ENCODE data around the gene ST6GALNAC1. TPM values are rescaled to one million over a fixed set of nuclear protein-coding genes. Genes with fewer than 3 reads are reported as not detected.

Gene ST6GALNAC1
- total and polyA plus RNA-seq, 2 of the 13 experiments (the other 11 are each of a cell fraction or from before 2014, with no cell fraction given): not detected

DNA sequence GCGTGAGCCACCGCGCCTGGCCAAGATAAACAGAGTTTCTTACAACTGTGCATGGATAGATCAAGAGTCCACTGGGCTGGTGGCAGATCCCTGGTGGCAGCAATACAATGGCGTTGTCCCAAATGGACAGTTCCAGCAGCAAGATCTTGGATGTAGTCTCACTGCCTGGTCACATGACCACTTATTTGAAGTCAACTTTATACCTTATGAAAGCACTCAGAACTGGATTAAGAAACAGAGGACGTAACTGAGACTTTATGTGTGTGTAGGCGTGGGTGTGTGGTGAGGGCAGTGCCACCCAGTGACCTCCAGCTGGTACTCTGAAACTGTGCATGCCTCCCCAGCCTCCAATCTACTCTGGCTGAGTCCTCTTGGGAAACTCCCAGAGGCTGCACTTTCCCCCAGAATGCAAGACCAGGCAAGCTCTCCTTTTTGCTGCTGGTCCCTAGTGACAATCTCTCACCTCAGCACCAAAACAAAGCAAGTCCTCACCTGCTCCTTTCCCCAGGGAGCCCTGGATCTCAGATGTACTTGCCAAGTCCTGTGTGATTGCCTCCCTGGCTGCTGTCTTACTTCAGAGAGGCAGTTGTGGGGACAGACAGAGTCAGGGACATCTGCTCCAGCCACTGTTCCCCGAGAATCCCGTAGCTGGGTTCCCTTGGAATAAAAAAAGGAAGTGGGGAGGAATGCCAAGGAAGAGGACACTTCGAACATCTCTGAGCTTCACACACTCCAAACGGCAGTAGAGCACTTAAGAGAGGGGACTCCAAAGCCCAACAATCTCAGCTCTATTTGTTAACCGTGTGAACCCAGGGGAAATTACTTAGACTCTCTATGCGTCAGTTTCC is 46.2 kb downstream of the ST6GALNAC1 start (continued):
- TF ChIP-seq, protein P1, sequence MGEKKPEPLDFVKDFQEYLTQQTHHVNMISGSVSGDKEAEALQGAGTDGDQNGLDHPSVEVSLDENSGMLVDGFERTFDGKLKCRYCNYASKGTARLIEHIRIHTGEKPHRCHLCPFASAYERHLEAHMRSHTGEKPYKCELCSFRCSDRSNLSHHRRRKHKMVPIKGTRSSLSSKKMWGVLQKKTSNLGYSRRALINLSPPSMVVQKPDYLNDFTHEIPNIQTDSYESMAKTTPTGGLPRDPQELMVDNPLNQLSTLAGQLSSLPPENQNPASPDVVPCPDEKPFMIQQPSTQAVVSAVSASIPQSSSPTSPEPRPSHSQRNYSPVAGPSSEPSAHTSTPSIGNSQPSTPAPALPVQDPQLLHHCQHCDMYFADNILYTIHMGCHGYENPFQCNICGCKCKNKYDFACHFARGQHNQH (CRISPR knock-in tag; IDR thresholded peaks at IDR 0.05): peak; percentile 31; the same call in 1 of the 2 replicates
- TF ChIP-seq SOX13 (IDR thresholded peaks at IDR 0.05) (no peak), SOX13 (CRISPR knock-in tag; conservative IDR thresholded peaks at IDR 0.05 in 1 of 2, IDR thresholded peaks at IDR 0.05 in 1 of 2) (peak in 1 of 2 experiments; percentile 40; a peak in 2 of 4 replicates), ZMYM4 (CRISPR knock-in tag; IDR thresholded peaks at IDR 0.05) (no peak), RBM39 (IDR thresholded peaks at IDR 0.05; ENCODE audit: low read depth, low read length, poor library complexity, severe bottlenecking) (no peak), SKI (IDR thresholded peaks at IDR 0.05; ENCODE audit: partially characterized antibody) (no peak), ZNF792 (CRISPR knock-in tag; IDR thresholded peaks at IDR 0.05) (no peak), HNRNPL (IDR thresholded peaks at IDR 0.05; ENCODE audit: low read depth, low read length) (no peak), MTF1 (CRISPR knock-in tag; IDR thresholded peaks at IDR 0.05) (no peak), ZSCAN30 (CRISPR knock-in tag; IDR thresholded peaks at IDR 0.05) (no peak), THAP11 (CRISPR knock-in tag; IDR thresholded peaks at IDR 0.05) (no peak), BORCS8-MEF2B (CRISPR knock-in tag; IDR thresholded peaks at IDR 0.05) (no peak), MTF2 (CRISPR knock-in tag; IDR thresholded peaks at IDR 0.05; ENCODE audit: borderline replicate concordance) (0 out of 2 replicates have a peak, but pooled peaks have one; percentile 1), ZNF547 (CRISPR knock-in tag; IDR thresholded peaks at IDR 0.05) (0 out of 2 replicates have a peak, but pooled peaks have one; percentile 26), ZNF44 (CRISPR knock-in tag; IDR thresholded peaks at IDR 0.05) (no peak), ZNF12 (CRISPR knock-in tag; IDR thresholded peaks at IDR 0.05) (peak; percentile 21; the same call in 1 of the 2 replicates), NR2C2 (CRISPR knock-in tag; IDR thresholded peaks at IDR 0.05; ENCODE audit: borderline replicate concordance) (no peak), FOSL1 (CRISPR knock-in tag; IDR thresholded peaks at IDR 0.05; ENCODE audit: borderline replicate concordance) (no peak)
- TF ChIP-seq, protein P2, sequence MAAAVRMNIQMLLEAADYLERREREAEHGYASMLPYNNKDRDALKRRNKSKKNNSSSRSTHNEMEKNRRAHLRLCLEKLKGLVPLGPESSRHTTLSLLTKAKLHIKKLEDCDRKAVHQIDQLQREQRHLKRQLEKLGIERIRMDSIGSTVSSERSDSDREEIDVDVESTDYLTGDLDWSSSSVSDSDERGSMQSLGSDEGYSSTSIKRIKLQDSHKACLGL (CRISPR knock-in tag; IDR thresholded peaks at IDR 0.05): no peak
- TF ChIP-seq, protein P3, sequence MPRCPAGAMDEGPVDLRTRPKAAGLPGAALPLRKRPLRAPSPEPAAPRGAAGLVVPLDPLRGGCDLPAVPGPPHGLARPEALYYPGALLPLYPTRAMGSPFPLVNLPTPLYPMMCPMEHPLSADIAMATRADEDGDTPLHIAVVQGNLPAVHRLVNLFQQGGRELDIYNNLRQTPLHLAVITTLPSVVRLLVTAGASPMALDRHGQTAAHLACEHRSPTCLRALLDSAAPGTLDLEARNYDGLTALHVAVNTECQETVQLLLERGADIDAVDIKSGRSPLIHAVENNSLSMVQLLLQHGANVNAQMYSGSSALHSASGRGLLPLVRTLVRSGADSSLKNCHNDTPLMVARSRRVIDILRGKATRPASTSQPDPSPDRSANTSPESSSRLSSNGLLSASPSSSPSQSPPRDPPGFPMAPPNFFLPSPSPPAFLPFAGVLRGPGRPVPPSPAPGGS (CRISPR knock-in tag; IDR thresholded peaks at IDR 0.05): 0 out of 2 replicates have a peak, but pooled peaks have one; percentile 40
- TF ChIP-seq, protein P4, sequence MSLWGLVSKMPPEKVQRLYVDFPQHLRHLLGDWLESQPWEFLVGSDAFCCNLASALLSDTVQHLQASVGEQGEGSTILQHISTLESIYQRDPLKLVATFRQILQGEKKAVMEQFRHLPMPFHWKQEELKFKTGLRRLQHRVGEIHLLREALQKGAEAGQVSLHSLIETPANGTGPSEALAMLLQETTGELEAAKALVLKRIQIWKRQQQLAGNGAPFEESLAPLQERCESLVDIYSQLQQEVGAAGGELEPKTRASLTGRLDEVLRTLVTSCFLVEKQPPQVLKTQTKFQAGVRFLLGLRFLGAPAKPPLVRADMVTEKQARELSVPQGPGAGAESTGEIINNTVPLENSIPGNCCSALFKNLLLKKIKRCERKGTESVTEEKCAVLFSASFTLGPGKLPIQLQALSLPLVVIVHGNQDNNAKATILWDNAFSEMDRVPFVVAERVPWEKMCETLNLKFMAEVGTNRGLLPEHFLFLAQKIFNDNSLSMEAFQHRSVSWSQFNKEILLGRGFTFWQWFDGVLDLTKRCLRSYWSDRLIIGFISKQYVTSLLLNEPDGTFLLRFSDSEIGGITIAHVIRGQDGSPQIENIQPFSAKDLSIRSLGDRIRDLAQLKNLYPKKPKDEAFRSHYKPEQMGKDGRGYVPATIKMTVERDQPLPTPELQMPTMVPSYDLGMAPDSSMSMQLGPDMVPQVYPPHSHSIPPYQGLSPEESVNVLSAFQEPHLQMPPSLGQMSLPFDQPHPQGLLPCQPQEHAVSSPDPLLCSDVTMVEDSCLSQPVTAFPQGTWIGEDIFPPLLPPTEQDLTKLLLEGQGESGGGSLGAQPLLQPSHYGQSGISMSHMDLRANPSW (CRISPR knock-in tag; IDR thresholded peaks at IDR 0.05; ENCODE audit: borderline replicate concordance): no peak
- TF ChIP-seq, protein P5, sequence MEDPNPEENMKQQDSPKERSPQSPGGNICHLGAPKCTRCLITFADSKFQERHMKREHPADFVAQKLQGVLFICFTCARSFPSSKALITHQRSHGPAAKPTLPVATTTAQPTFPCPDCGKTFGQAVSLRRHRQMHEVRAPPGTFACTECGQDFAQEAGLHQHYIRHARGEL (CRISPR knock-in tag; IDR thresholded peaks at IDR 0.05): no peak
- TF ChIP-seq, protein P6, sequence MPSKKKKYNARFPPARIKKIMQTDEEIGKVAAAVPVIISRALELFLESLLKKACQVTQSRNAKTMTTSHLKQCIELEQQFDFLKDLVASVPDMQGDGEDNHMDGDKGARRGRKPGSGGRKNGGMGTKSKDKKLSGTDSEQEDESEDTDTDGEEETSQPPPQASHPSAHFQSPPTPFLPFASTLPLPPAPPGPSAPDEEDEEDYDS (CRISPR knock-in tag; IDR thresholded peaks at IDR 0.05): 0 out of 2 replicates have a peak, but pooled peaks have one; percentile 6

All from HepG2 (cell line).